ENCODE measurements around the gene ABTB2.

GRCh38 chr11:34146866-34147265, 210.9 kb downstream of the ABTB2 start:
- no peak for TF ChIP-seq CTCF (conservative IDR thresholded peaks at IDR 0.05; ENCODE audit: low read length)
- TF ChIP-seq EZH2phosphoT487 (IDR thresholded peaks at IDR 0.05; ENCODE audit: borderline replicate concordance, low read depth, low read length): no peak
